Fibroblast of lung (primary cell): ENCODE measurements around the gene USP17L24.
"Not testable (repeated sequence)": the region's sequence is repeated elsewhere in the genome, so short reads cannot be mapped to it uniquely, and the experiment has no call there.

ENCODE experiments used
- EZH2 ChIP-seq: IDR thresholded peaks from 2 replicates; pipeline ENCODE4 v1.5.1; 2012; ENCODE audit warnings: low read length, control low read depth, mild to moderate bottlenecking; ENCODE audit errors: missing control alignments
- TF ChIP-seq, protein P1 (sequence below), 2 donors: IDR thresholded peaks in 1 of 2; conservative IDR thresholded peaks in 1 of 2; 1 replicate in 1 of 2; 2 replicates in 1 of 2; pipeline ENCODE4 v1.5.1; 2011 to 2012; ENCODE audit warnings: low read length in 2 of 2, control low read depth in 1 of 2, inconsistent platforms in 1 of 2, low read depth in 1 of 2, mild to moderate bottlenecking in 1 of 2

DNA sequence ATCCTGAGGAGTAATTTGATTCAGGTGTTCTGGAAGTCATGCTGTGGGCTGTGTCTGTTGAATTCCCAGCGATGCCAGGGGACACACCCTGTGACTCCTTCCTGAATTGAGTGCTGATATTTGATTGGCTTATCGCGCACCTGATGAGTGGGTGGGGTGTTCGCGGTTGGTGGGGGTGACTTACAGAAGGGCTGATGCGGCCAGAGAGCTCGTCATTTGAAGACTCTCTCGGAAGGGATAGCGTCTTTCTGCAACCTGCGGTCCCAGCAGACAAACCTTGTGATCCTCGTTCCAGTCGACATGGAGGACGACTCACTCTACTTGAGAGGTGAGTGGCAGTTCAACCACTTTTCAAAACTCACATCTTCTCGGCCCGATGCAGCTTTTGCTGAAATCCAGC is 14.1 kb downstream of the USP17L24 start, which contains the start of gene USP17L5:
- TF ChIP-seq, protein P1, sequence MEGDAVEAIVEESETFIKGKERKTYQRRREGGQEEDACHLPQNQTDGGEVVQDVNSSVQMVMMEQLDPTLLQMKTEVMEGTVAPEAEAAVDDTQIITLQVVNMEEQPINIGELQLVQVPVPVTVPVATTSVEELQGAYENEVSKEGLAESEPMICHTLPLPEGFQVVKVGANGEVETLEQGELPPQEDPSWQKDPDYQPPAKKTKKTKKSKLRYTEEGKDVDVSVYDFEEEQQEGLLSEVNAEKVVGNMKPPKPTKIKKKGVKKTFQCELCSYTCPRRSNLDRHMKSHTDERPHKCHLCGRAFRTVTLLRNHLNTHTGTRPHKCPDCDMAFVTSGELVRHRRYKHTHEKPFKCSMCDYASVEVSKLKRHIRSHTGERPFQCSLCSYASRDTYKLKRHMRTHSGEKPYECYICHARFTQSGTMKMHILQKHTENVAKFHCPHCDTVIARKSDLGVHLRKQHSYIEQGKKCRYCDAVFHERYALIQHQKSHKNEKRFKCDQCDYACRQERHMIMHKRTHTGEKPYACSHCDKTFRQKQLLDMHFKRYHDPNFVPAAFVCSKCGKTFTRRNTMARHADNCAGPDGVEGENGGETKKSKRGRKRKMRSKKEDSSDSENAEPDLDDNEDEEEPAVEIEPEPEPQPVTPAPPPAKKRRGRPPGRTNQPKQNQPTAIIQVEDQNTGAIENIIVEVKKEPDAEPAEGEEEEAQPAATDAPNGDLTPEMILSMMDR (conservative IDR thresholded peaks at IDR 0.05 in 1 of 2, IDR thresholded peaks at IDR 0.05 in 1 of 2; ENCODE audit: low read depth in 1 of 2, low read length in 2 of 2) = not testable (repeated sequence)
- not testable (repeated sequence) for TF ChIP-seq EZH2
